ENCODE results near the gene SOS2. TPM values are rescaled to one million over a fixed set of nuclear protein-coding genes. Genes with fewer than 3 reads are reported as not detected.

Gene SOS2
- total RNA-seq, 1 donor from 2014 or later, result 45.9 TPM

DNA sequence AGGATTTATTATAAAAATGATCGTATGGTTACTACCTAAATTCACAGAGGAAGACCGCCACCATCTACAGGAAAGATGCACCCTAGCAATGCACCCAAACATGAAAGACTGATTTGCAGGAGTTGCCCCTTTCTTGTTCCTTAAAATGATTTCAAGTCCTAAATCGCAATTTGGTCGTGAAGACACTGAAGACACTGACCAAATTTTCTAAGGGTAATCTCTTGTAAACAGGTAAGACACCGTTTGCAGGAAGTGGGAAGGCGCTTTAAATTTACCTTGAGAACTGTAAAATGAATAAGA, 1.0 kb downstream of the SOS2 start:
- Histone ChIP-seq H3K27me3 (ENCODE audit: control insufficient read depth in 3 of 3, insufficient read depth in 3 of 3, low read length in 3 of 3) (no peaks in the 10 kb centered on the region), H3K4me3 (ENCODE audit: low read length in 3 of 3) (peak overlapping the region; percentile 81 to 92 (median 87)), H3K9me3 (ENCODE audit: control insufficient read depth in 3 of 3, low read length in 3 of 3) (no peaks in the 10 kb centered on the region), H3K27ac (ENCODE audit: low read depth, low read length) (peak overlapping the region; percentile 94), H3K9ac (ENCODE audit: low read depth in 1 of 3, low read length in 3 of 3) (peak overlapping the region; percentile 89 to 96 (median 90)), H3K36me3 (ENCODE audit: control insufficient read depth in 3 of 3, insufficient read depth in 3 of 3, low read length in 3 of 3) (no peaks in the 10 kb centered on the region), H3K4me1 (ENCODE audit: control insufficient read depth in 3 of 3, insufficient read depth in 3 of 3, low read length in 3 of 3) (peaks cover 34 to 42% (median 36%) of the 10 kb centered on the region in 3 donors)

DNA sequence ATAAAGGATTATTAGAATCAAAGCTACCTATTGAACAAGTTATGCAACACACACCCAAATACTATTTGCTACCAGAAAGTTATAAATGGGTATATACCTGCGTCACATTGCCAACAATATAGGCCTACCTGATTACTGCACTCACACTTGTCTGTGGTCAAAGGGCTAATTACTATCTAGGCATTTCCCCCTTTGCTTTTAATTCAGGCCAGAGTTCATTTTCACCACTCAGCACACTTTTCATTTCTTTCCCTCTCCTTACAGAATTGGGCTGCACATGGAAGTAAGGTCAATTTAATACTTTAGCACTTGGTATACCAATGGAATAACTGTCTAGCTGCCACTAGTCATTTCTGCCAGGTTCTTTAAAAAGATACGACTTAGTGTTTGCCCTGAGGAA, 1.7 kb downstream of the SOS2 start:
- H3K9me3 ChIP-seq (ENCODE audit: control insufficient read depth in 3 of 3, low read length in 3 of 3), result no peaks in the 10 kb centered on the region
- no peak overlapping the region for H3K27ac ChIP-seq (ENCODE audit: low read depth, low read length)
- H3K36me3 ChIP-seq (ENCODE audit: control insufficient read depth in 3 of 3, insufficient read depth in 3 of 3, low read length in 3 of 3), result no peaks in the 10 kb centered on the region
- H3K9ac ChIP-seq (ENCODE audit: low read depth in 1 of 3, low read length in 3 of 3), result peak overlapping the region; percentile 89 to 96 (median 90)
- H3K4me1 ChIP-seq (ENCODE audit: control insufficient read depth in 3 of 3, insufficient read depth in 3 of 3, low read length in 3 of 3), result peaks cover 34 to 42% (median 36%) of the 10 kb centered on the region in 3 donors
- no peaks in the 10 kb centered on the region for H3K27me3 ChIP-seq (ENCODE audit: control insufficient read depth in 3 of 3, insufficient read depth in 3 of 3, low read length in 3 of 3)
- H3K4me3 ChIP-seq (ENCODE audit: low read length in 3 of 3), result peak overlapping the region; percentile 49 to 92 (median 87)

DNA sequence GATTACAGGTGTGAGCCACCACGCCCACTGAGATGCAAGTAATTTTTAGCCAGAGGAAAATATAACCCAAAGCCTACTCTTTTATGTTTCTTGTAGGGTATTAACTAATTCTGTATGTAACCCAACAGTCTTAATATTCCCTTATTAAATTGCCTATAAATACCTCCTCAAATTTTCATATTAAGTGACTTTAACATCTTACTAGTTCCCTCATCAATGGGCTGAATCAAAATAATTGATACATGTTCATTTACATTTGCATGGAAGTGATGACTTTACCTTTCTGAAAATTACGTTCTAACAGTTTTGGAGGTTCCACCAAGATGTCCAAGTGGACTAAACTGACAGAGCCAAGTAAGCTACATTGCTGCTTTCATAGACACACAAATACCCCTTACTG, 3.1 kb downstream of the SOS2 start:
- H3K4me1 ChIP-seq (ENCODE audit: control insufficient read depth in 3 of 3, insufficient read depth in 3 of 3, low read length in 3 of 3), result peaks cover 34 to 42% (median 36%) of the 10 kb centered on the region in 3 donors

DNA sequence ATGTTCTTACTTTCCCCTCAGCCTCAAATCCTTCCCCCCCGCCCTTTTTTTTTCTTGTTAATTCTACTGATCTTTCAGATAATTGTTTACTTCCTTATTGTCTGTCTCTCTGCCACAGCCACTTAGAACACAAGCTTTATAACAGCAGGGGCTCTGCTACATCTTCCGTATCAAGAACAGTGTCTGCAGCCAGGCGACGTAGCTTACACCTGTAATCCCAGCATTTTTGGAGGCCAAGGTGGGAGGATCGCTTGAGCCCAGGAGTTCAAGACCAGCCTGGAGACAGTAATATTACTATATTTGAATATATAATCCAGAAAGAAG, 5.4 kb downstream of the SOS2 start:
- H3K36me3 ChIP-seq (ENCODE audit: control insufficient read depth in 3 of 3, insufficient read depth in 3 of 3, low read length in 3 of 3), result no peaks in the 10 kb centered on the region
- no peaks in the 10 kb centered on the region for H3K9me3 ChIP-seq (ENCODE audit: control insufficient read depth in 3 of 3, low read length in 3 of 3)
- peak overlapping the region; percentile 11 to 39 (median 22) for H3K9ac ChIP-seq (ENCODE audit: low read depth in 1 of 3, low read length in 3 of 3)
- peaks cover 22 to 38% (median 37%) of the 10 kb centered on the region in 3 donors for H3K4me1 ChIP-seq (ENCODE audit: control insufficient read depth in 3 of 3, insufficient read depth in 3 of 3, low read length in 3 of 3)
- peak overlapping the region in 1 of 3 donors; percentile 40 for H3K4me3 ChIP-seq (ENCODE audit: low read length in 3 of 3)
- no peaks in the 10 kb centered on the region for H3K27me3 ChIP-seq (ENCODE audit: control insufficient read depth in 3 of 3, insufficient read depth in 3 of 3, low read length in 3 of 3)
- H3K27ac ChIP-seq (ENCODE audit: low read depth, low read length), result peak overlapping the region; percentile 59

More for the DNA sequence above, 3.1 kb downstream of the SOS2 start:
- Histone ChIP-seq H3K27ac (ENCODE audit: low read depth, low read length) (no peak overlapping the region), H3K9ac (ENCODE audit: low read depth in 1 of 3, low read length in 3 of 3) (no peak overlapping the region), H3K36me3 (ENCODE audit: control insufficient read depth in 3 of 3, insufficient read depth in 3 of 3, low read length in 3 of 3) (no peaks in the 10 kb centered on the region), H3K4me3 (ENCODE audit: low read length in 3 of 3) (no peak overlapping the region), H3K27me3 (ENCODE audit: control insufficient read depth in 3 of 3, insufficient read depth in 3 of 3, low read length in 3 of 3) (no peaks in the 10 kb centered on the region), H3K9me3 (ENCODE audit: control insufficient read depth in 3 of 3, low read length in 3 of 3) (no peaks in the 10 kb centered on the region)

DNA sequence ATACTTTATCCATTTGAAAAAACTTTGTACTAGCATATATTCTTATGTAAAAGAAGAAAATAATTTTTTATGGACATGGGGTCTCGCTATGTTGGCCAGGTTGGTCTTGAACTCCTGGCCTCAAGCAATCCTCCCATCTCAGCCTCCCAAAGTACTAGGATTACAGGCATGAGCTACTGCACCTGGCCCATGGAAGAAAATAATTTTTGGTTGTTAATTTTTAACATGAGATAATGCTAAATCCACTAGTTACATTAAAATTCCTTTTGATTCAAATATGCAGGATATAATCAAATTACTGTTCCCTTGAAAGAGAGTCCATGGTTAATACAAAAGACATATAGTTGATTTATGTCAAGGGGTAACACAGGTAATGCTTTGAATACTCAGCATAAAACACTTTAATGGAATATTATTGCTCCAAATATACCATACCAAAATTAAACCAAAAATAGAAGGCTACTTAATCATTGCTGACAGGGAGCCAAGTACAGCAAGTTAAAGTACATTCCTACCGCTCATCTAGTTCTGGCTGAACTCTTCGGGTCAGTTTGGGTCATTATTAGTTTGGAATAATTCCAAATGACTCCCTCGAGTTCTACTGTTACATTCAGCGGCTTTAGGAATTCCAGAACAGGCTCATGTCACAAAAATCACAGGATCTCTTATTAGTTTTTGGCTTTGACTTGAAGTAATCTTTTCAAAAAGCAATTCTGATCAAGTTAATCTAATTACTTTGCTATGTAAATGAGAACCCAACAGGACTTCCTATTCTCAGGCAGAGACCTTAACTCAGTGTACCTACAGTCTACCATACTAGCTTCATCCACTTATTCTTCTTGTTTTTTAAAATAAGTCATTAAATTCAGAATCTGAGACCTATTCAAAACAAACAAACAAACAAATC, 6.1 kb downstream of the SOS2 start:
- H3K9ac ChIP-seq (ENCODE audit: low read depth in 1 of 3, low read length in 3 of 3), result peak overlapping the region in 2 of 3 donors; percentile 9 to 22
- H3K4me3 ChIP-seq (ENCODE audit: low read length in 3 of 3), result peak overlapping the region in 1 of 3 donors; percentile 40
- H3K27ac ChIP-seq (ENCODE audit: low read depth, low read length), result peak overlapping the region; percentile 59
- H3K9me3 ChIP-seq (ENCODE audit: control insufficient read depth in 3 of 3, low read length in 3 of 3), result no peaks in the 10 kb centered on the region
- H3K36me3 ChIP-seq (ENCODE audit: control insufficient read depth in 3 of 3, insufficient read depth in 3 of 3, low read length in 3 of 3), result no peaks in the 10 kb centered on the region
- peaks cover 22 to 37% (median 34%) of the 10 kb centered on the region in 3 donors for H3K4me1 ChIP-seq (ENCODE audit: control insufficient read depth in 3 of 3, insufficient read depth in 3 of 3, low read length in 3 of 3)
- H3K27me3 ChIP-seq (ENCODE audit: control insufficient read depth in 3 of 3, insufficient read depth in 3 of 3, low read length in 3 of 3), result no peaks in the 10 kb centered on the region

DNA sequence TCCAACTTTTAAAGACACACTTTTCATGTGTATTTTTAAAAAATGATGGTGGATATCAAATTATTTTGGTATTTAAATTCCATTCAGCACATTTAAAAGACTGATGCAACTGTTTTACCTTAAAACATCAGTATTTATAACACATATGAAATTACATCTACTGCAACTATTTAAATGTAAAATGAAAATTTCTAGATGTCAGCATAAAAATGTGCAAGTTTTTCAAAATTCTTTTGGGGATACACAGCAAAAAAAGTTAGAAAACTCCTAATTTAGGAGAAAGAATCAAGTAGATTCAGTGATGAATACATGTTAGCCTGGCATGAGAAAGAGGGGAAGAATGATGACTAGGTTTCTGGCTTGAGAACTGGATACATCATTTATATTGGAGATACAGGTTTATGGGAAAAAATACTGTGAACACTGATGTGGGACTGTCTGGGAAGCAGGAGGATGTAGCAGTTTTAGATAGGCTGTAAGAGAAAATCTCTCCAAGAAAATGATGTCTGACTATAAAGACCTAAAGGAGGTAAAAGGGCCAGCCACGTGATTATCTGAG, 9.2 kb downstream of the SOS2 start:
- H3K27ac ChIP-seq (ENCODE audit: low read depth, low read length), result no peak overlapping the region
- no peaks in the 10 kb centered on the region for H3K27me3 ChIP-seq (ENCODE audit: control insufficient read depth in 3 of 3, insufficient read depth in 3 of 3, low read length in 3 of 3)
- H3K36me3 ChIP-seq (ENCODE audit: control insufficient read depth in 3 of 3, insufficient read depth in 3 of 3, low read length in 3 of 3), result no peaks in the 10 kb centered on the region
- H3K9ac ChIP-seq (ENCODE audit: low read depth in 1 of 3, low read length in 3 of 3), result no peak overlapping the region
- peaks cover 12 to 25% (median 22%) of the 10 kb centered on the region in 3 donors for H3K4me1 ChIP-seq (ENCODE audit: control insufficient read depth in 3 of 3, insufficient read depth in 3 of 3, low read length in 3 of 3)
- no peak overlapping the region for H3K4me3 ChIP-seq (ENCODE audit: low read length in 3 of 3)
- no peaks in the 10 kb centered on the region for H3K9me3 ChIP-seq (ENCODE audit: control insufficient read depth in 3 of 3, low read length in 3 of 3)

DNA sequence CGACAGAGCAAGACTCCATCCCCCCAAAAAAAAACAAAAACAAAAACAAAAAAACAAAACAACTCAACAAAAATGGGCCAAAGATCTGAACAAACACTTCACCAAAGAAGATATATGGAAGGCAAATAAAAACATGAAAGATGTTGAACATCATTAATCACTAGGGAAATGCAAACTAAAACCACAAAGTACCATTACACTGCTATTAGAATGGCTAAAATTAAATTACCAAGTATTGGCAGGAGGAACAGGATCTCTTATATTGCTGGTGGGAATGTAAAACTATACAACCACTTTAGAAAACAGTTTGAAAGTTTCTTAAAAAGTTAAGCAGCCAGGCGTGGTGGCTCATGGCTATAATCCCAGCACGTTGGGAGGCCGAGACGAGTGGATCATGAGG, 12.9 kb downstream of the SOS2 start:
- H3K4me1 ChIP-seq (ENCODE audit: control insufficient read depth in 3 of 3, insufficient read depth in 3 of 3, low read length in 3 of 3), result peaks cover 2 to 14% (median 9%) of the 10 kb centered on the region in 3 donors
- no peak overlapping the region for H3K4me3 ChIP-seq (ENCODE audit: low read length in 3 of 3)
- H3K27ac ChIP-seq (ENCODE audit: low read depth, low read length), result no peak overlapping the region

DNA sequence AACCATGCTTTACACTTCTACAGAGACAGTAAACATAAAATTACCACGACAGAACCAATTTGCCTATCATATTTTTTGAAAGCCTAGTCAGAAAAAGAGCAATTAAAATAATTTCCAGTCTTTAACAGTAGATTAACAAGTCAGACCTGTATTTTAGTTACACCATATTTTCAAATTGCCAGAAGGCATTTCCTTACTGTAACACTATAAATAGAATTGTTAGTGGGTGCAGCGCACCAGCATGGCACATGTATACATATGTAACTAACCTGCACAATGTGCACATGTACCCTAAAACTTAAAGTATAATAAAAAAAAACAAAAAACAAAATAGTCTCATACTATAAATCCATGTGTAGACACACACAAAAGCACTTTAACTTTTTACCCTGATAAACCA, 16.0 kb downstream of the SOS2 start:
- no peaks in the 10 kb centered on the region for H3K36me3 ChIP-seq (ENCODE audit: control insufficient read depth in 3 of 3, insufficient read depth in 3 of 3, low read length in 3 of 3)
- H3K9me3 ChIP-seq (ENCODE audit: control insufficient read depth in 3 of 3, low read length in 3 of 3), result no peaks in the 10 kb centered on the region
- no peak overlapping the region for H3K9ac ChIP-seq (ENCODE audit: low read depth in 1 of 3, low read length in 3 of 3)
- H3K27me3 ChIP-seq (ENCODE audit: control insufficient read depth in 3 of 3, insufficient read depth in 3 of 3, low read length in 3 of 3), result no peaks in the 10 kb centered on the region
- no peak overlapping the region for H3K4me3 ChIP-seq (ENCODE audit: low read length in 3 of 3)
- peaks cover 5 to 14% (median 8%) of the 10 kb centered on the region in 3 donors for H3K4me1 ChIP-seq (ENCODE audit: control insufficient read depth in 3 of 3, insufficient read depth in 3 of 3, low read length in 3 of 3)
- H3K27ac ChIP-seq (ENCODE audit: low read depth, low read length), result no peak overlapping the region

More for the DNA sequence above, 12.9 kb downstream of the SOS2 start:
- no peaks in the 10 kb centered on the region for H3K9me3 ChIP-seq (ENCODE audit: control insufficient read depth in 3 of 3, low read length in 3 of 3)
- no peaks in the 10 kb centered on the region for H3K27me3 ChIP-seq (ENCODE audit: control insufficient read depth in 3 of 3, insufficient read depth in 3 of 3, low read length in 3 of 3)
- no peak overlapping the region for H3K9ac ChIP-seq (ENCODE audit: low read depth in 1 of 3, low read length in 3 of 3)
- no peaks in the 10 kb centered on the region for H3K36me3 ChIP-seq (ENCODE audit: control insufficient read depth in 3 of 3, insufficient read depth in 3 of 3, low read length in 3 of 3)

DNA sequence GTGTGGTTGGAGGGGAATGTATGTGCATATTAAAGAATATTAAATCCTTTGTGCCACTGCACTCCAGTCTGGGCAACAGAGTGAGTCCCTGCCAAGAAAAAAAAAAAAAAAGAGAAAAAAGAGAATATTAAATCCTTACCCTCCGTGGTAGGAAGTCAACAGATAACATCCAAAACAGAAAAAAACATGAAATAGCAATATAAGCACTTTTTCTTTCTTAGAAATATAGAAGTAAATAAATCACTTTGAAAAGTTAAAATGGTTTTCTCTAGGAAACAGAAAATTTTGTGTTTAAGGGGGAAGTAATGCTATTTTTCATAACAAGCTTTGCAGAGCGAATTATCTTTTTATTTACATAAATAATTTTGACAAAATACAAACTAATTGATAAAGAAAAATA, 17.6 kb downstream of the SOS2 start:
- H3K4me1 ChIP-seq (ENCODE audit: control insufficient read depth in 3 of 3, insufficient read depth in 3 of 3, low read length in 3 of 3), result peaks cover 5 to 14% (median 8%) of the 10 kb centered on the region in 3 donors
- no peaks in the 10 kb centered on the region for H3K36me3 ChIP-seq (ENCODE audit: control insufficient read depth in 3 of 3, insufficient read depth in 3 of 3, low read length in 3 of 3)
- H3K27ac ChIP-seq (ENCODE audit: low read depth, low read length), result no peak overlapping the region
- H3K27me3 ChIP-seq (ENCODE audit: control insufficient read depth in 3 of 3, insufficient read depth in 3 of 3, low read length in 3 of 3), result no peaks in the 10 kb centered on the region
- H3K4me3 ChIP-seq (ENCODE audit: low read length in 3 of 3), result no peak overlapping the region
- H3K9ac ChIP-seq (ENCODE audit: low read depth in 1 of 3, low read length in 3 of 3), result no peak overlapping the region
- no peaks in the 10 kb centered on the region for H3K9me3 ChIP-seq (ENCODE audit: control insufficient read depth in 3 of 3, low read length in 3 of 3)

DNA sequence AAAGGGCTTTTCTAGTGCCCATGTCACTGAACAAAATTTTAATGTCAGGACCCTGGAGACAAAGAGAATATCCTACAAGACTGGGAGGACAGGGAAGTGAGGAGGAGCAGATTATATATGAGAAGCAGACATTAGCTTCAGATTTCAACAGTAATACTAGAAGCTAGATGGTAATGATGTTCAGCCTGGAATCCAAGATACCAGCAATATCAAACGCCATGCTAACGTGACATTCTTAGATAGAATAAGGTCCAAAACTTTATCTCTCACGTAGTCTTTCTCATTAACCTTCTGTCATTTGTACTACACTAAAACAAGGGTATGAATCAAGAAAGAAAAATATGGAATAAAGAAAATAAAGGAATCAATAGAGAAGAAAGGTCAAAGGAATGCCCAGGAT, 18.7 kb downstream of the SOS2 start:
- Histone ChIP-seq H3K4me3 (ENCODE audit: low read length in 3 of 3) (no peak overlapping the region), H3K27me3 (ENCODE audit: control insufficient read depth in 3 of 3, insufficient read depth in 3 of 3, low read length in 3 of 3) (no peaks in the 10 kb centered on the region), H3K9me3 (ENCODE audit: control insufficient read depth in 3 of 3, low read length in 3 of 3) (no peaks in the 10 kb centered on the region), H3K4me1 (ENCODE audit: control insufficient read depth in 3 of 3, insufficient read depth in 3 of 3, low read length in 3 of 3) (peaks cover 4 to 9% (median 5%) of the 10 kb centered on the region in 3 donors), H3K27ac (ENCODE audit: low read depth, low read length) (no peak overlapping the region), H3K36me3 (ENCODE audit: control insufficient read depth in 3 of 3, insufficient read depth in 3 of 3, low read length in 3 of 3) (no peaks in the 10 kb centered on the region), H3K9ac (ENCODE audit: low read depth in 1 of 3, low read length in 3 of 3) (peak overlapping the region in 1 of 3 donors; percentile 2)

Measured in skeletal muscle tissue (tissue), 4 donors.